Esophagus muscularis mucosa (tissue), 4 donors: ENCODE data around the gene SLC40A1. TPM values are rescaled to one million over a fixed set of nuclear protein-coding genes. Genes with fewer than 3 reads are reported as not detected.

Experiments
- DNase-seq: peaks from one replicate; pipeline ENCODE4 v3.0.0-alpha.2; 2017; ENCODE audit errors: extremely low spot score
- H3K27ac ChIP-seq, 4 donors: fragments of 200-600 bp; sonication (generic); replicated peaks in 1 of 4; 1 replicate in 3 of 4; 2 replicates in 1 of 4; pipeline ENCODE4 v1.5.1; 2016 to 2019; ENCODE audit warnings: mild to moderate bottlenecking in 1 of 4
- H3K27me3 ChIP-seq, 4 donors: fragments of 200-600 bp; sonication (generic); one replicate each; pipeline versions ENCODE4 v1.5.1 to v1.6.0; 2016 to 2019
- H3K36me3 ChIP-seq, 4 donors: fragments of 200-600 bp; sonication (generic); one replicate each; pipeline ENCODE4 v1.5.1; 2016 to 2019
- H3K4me1 ChIP-seq, 4 donors: fragments of 200-600 bp; sonication (generic); one replicate each; pipeline ENCODE4 v1.5.1; 2016 to 2019
- H3K4me3 ChIP-seq, 4 donors: fragments of 200-600 bp; sonication (generic); 1 replicate in 2 of 4; 2 replicates in 2 of 4; pipeline ENCODE4 v1.5.1; 2016 to 2019; ENCODE audit warnings: mild to moderate bottlenecking in 4 of 4, moderate library complexity in 1 of 4
- H3K9me3 ChIP-seq, 4 donors: fragments of 200-600 bp; sonication (generic); 1 replicate in 3 of 4; 2 replicates in 1 of 4; pipeline ENCODE4 v1.5.1; 2016 to 2019
- CTCF ChIP-seq, 3 experiments: fragments of 200-600 bp in 2 of 3; fragments of 450-650 bp in 1 of 3; sonication (generic) in 2 of 3; IDR thresholded peaks; one replicate each; pipeline ENCODE4 v1.5.1; 2017 to 2019; ENCODE audit warnings: antibody characterized with exemption in 3 of 3, mild to moderate bottlenecking in 2 of 3, moderate library complexity in 1 of 3
- EP300 ChIP-seq: sonication (generic); formaldehyde crosslinking; IDR thresholded peaks from one replicate; pipeline ENCODE4 v1.6.1; 2017; ENCODE audit warnings: antibody characterized with exemption
- POLR2A ChIP-seq: fragments of 450-650 bp; IDR thresholded peaks from one replicate; pipeline ENCODE4 v1.6.1; 2017; ENCODE audit warnings: antibody characterized with exemption, moderate library complexity, mild to moderate bottlenecking, low read depth
- POLR2AphosphoS5 ChIP-seq, 2 donors: sonication (generic); formaldehyde crosslinking; IDR thresholded peaks; one replicate each; pipeline ENCODE4 v1.6.1; 2017; ENCODE audit warnings: antibody characterized with exemption in 2 of 2
- WGBS: methylation state at CpG from one replicate; pipeline ENCODE4 v1.1.5; 2018; 5-methylcytosine and 5-hydroxymethylcytosine counted together
- intact Hi-C: fragments of 100-400 bp; cut with DNase I; formaldehyde crosslinking; loops from one replicate; pipeline ENCODE4 v1.15.1; 2023
- total RNA-seq, 4 donors: library from RNA; depleted of rRNA; stranded (reverse); fragments of >200 nt; gene quantifications; one replicate each; pipeline versions ENCODE4 v1.1.0 to v1.2.1, GENCODE V29; 2016

The SLC40A1 gene
- total RNA-seq, 4 donors from 2014 or later: 35.3 to 80.9 (median 40.8) TPM

GRCh38 chr2:189530965-189531637, 49.5 kb downstream of the SLC40A1 start:
- WGBS: 85% methylated on average over 3 of the region's 3 CpGs
- Histone ChIP-seq H3K4me3 (no peak overlapping the region), H3K27me3 (no peaks in the 10 kb centered on the region), H3K4me1 (peaks cover 17 to 46% (median 38%) of the 10 kb centered on the region in 4 donors), H3K36me3 (no peaks in the 10 kb centered on the region), H3K9me3 (no peaks in the 10 kb centered on the region), H3K27ac (no peak overlapping the region)
- intact Hi-C loops: no loop called here
- TF ChIP-seq CTCF (IDR thresholded peaks at IDR 0.05) (no peak), POLR2A (no peak), POLR2AphosphoS5 (IDR thresholded peaks at IDR 0.05) (no peak), EP300 (no peak)
- DNase-seq: no peak

GRCh38 chr2:189528617-189529016, 52.0 kb downstream of the SLC40A1 start:
- Histone ChIP-seq H3K27ac (no peak overlapping the region), H3K27me3 (no peaks in the 10 kb centered on the region), H3K4me1 (peaks cover 9 to 25% (median 20%) of the 10 kb centered on the region in 4 donors), H3K9me3 (no peaks in the 10 kb centered on the region), H3K4me3 (no peak overlapping the region), H3K36me3 (no peaks in the 10 kb centered on the region)
- intact Hi-C loops: no loop called here
- WGBS: 81% methylated on average over 3 of the region's 3 CpGs
- TF ChIP-seq POLR2AphosphoS5 (IDR thresholded peaks at IDR 0.05): no peak
- TF ChIP-seq POLR2A: no peak
- no peak for TF ChIP-seq CTCF (IDR thresholded peaks at IDR 0.05)
- no peak for TF ChIP-seq EP300
- no peak for DNase-seq

GRCh38 chr2:189527812-189528592, 52.6 kb downstream of the SLC40A1 start:
- no peak overlapping the region for H3K4me3 ChIP-seq
- TF ChIP-seq POLR2A (no peak), POLR2AphosphoS5 (IDR thresholded peaks at IDR 0.05) (no peak), EP300 (no peak), CTCF (IDR thresholded peaks at IDR 0.05) (no peak)
- no peak for DNase-seq
- intact Hi-C loops: no loop called here
- no peaks in the 10 kb centered on the region for H3K27me3 ChIP-seq
- H3K27ac ChIP-seq: no peak overlapping the region
- no peaks in the 10 kb centered on the region for H3K36me3 ChIP-seq
- H3K4me1 ChIP-seq: peaks cover 9 to 22% (median 17%) of the 10 kb centered on the region in 4 donors
- no peaks in the 10 kb centered on the region for H3K9me3 ChIP-seq
- WGBS: 83% methylated on average over 1 of the region's 1 CpG

DNA sequence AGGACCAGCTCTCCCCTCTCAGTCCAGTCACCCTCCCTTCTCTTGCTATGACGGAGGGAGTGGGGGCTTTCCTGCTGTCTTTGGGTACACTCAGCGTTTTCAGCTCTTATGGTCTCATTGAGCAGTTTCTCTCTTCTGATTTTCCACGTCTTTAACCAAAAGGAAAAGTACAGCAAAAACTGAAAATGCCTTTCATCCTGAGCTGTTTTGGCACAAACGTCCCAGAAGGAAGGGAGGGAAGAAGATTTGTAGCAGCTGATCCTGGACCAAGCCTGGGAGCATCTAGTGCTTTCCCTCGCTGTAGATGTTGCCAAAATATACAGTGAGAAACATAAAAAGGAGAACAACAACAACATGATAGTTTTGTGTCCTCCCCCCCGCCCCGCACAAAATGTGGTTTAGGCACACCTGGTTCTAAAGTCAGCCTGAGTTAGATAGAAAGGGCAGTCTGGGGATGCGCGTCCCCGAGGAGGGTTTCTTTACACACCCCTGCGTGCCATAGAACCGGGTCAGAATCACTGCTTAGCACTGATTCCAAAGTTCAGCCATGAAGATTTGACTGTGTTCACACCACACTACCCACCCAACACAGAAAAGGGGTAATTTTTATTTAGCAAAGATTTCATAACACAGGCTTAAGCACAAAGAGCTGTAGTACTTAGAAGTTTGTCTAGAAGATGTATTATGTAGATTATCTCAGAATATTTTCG, 53.4 kb downstream of the SLC40A1 start:
- no peak for DNase-seq

More for the DNA sequence above, 53.4 kb downstream of the SLC40A1 start:
- intact Hi-C loops: no loop called here
- 84% methylated on average over 13 of the region's 13 CpGs for WGBS
- TF ChIP-seq CTCF (IDR thresholded peaks at IDR 0.05) (no peak), POLR2A (no peak), POLR2AphosphoS5 (IDR thresholded peaks at IDR 0.05) (no peak), EP300 (no peak)
- Histone ChIP-seq H3K4me1 (peaks cover 15 to 30% (median 25%) of the 10 kb centered on the region in 4 donors), H3K27ac (peak overlapping the region in 1 of 4 donors; percentile 31), H3K36me3 (no peaks in the 10 kb centered on the region), H3K9me3 (no peaks in the 10 kb centered on the region), H3K27me3 (no peaks in the 10 kb centered on the region), H3K4me3 (peak overlapping the region in 1 of 4 donors; percentile 4)
